T-helper 1 cell treated with Interleukin-12 subunit alpha and Interleukin-12 subunit beta and Interleukin-4 antibody, amounts not matched to agents 30 μg/mL and 1 μg/mL, for 36 hours (primary cell): ENCODE data around the gene TYRO3.

Experiments
- H3K27ac Mint-ChIP-seq: one replicate; pipeline ENCODE4 v1.8.0; 2021; ENCODE audit warnings: mild to moderate bottlenecking, mixed read lengths
- H3K27me3 Mint-ChIP-seq: one replicate; pipeline ENCODE4 v1.8.0; 2021; ENCODE audit warnings: low read depth, mixed read lengths
- H3K36me3 Mint-ChIP-seq: one replicate; pipeline ENCODE4 v1.8.0; 2021; ENCODE audit warnings: low read depth, mixed read lengths
- H3K4me1 Mint-ChIP-seq: one replicate; pipeline ENCODE4 v1.8.0; 2021; ENCODE audit warnings: low read depth, mixed read lengths
- H3K4me3 Mint-ChIP-seq: one replicate; pipeline ENCODE4 v1.8.0; 2021; ENCODE audit warnings: mild to moderate bottlenecking, moderate library complexity, mixed read lengths
- H3K9me3 Mint-ChIP-seq: one replicate; pipeline ENCODE4 v1.8.0; 2021; ENCODE audit warnings: mixed read lengths

Gene TYRO3

DNA sequence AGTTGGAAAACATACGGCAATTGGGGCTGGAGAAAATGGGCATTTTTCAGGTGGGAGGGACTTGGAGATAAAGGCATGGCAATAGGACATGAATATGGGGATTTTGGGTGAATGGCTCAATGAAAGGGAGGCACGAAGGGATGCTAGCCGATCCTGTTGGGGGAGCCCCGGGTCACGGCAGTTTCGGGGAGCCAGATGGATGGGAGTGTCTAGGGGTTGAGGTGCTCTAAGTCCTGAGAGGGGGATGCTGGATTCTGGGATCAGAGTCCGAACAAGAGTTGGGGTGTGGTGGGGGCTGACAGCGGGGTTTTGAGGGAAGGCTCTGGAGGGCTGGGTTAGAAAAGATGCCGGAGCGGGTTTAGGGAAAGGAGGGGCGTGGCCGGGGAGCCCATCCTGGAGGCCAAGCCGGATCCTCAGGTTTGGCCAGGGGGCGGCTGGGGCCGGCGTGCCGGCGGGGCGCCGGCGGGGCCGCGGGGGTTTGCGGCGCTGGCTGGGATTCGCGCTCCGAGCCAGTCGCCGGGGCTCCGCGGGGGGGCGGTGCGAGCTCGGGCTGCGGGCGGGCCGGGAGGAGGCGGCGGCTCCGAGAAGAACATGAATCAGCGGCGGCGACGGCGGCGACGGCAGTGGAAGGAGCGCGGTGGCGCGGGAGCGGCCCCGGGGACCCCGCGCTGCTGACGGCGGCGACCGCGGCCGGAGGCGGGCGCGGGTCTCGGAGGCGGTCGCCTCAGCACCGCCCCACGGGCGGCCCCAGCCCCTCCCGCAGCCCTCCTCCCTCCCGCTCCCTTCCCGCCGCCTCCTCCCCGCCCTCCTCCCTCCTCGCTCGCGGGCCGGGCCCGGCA lies at the start of gene TYRO3:
TYRO3 (plus strand) TSS at position 813 of the 839 bp plus-strand sequence. CDS start 46 bp downstream, outside the sequence.
- Mint-ChIP-seq H3K4me1 (peaks cover 19% of the 10 kb centered on the region), H3K27ac (peak within 1 kb of the TSS; percentile 65), H3K27me3 (peaks cover 59% of the 10 kb centered on the region), H3K36me3 (no peaks in the 10 kb centered on the region), H3K4me3 (peak within 1 kb of the TSS; percentile 88), H3K9me3 (no peaks in the 10 kb centered on the region)

DNA sequence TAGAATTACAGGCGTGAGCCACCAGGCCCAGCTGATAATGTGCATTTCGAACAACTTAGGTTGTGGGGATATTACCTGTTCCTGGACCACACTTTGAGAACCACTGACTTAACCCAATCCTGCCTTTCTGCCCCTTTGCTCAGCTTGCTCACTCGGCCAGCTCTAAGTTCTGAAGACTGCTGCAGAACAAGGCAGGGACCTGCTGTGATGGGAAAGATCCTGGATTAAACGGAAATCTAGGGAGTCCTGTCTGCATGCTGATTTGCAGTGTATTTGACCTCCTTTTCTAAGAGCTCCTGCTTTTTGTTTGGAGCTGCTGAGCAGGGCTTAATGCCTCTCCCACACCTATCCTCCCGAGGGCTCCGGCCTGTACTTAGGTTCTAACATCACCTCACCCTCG lies 48.3 kb upstream of the TYRO3 start:
- Mint-ChIP-seq H3K36me3 (peaks cover 2% of the 10 kb centered on the region), H3K4me3 (no peak overlapping the region), H3K4me1 (peaks cover 17% of the 10 kb centered on the region), H3K27ac (no peak overlapping the region), H3K27me3 (peaks cover 55% of the 10 kb centered on the region), H3K9me3 (no peaks in the 10 kb centered on the region)

GRCh38 chr15:41511331-41511898 lies 47.6 kb upstream of the TYRO3 start:
- Mint-ChIP-seq H3K27ac (no peak overlapping the region), H3K9me3 (no peaks in the 10 kb centered on the region), H3K36me3 (peaks cover 3% of the 10 kb centered on the region), H3K27me3 (peaks cover 55% of the 10 kb centered on the region), H3K4me1 (peaks cover 17% of the 10 kb centered on the region), H3K4me3 (no peak overlapping the region)

DNA sequence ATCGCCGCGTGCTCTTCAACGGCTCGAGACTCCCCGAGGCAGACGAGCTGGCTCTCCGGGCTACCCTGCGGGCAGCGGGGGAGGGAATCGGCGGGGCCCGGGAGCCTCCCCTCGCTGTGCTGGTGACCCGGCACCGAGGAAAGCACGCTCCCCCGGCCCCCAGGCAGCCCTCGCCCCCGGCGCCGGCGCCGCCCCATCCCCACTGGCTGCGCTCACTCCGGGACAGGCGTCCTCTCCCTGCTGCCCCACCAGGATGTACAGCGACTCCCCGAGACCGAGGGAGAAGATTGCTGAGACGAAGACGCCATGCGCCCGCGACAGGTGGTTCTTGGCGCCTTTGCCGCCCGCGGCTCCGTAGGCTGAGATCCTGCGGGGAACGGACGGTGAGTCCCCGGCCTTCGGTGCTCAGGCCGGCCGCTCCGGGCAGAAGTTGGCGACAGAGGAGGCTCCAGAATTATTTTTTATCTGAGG lies 47.1 kb upstream of the TYRO3 start:
- Mint-ChIP-seq H3K36me3 (peaks cover 8% of the 10 kb centered on the region), H3K27me3 (peaks cover 52% of the 10 kb centered on the region), H3K27ac (no peak overlapping the region), H3K4me1 (peaks cover 17% of the 10 kb centered on the region), H3K4me3 (peak overlapping the region; percentile 61), H3K9me3 (no peaks in the 10 kb centered on the region)

GRCh38 chr15:41512512-41512939 lies 46.5 kb upstream of the TYRO3 start:
- H3K4me1 Mint-ChIP-seq, result peaks cover 17% of the 10 kb centered on the region
- no peak overlapping the region for H3K27ac Mint-ChIP-seq
- H3K27me3 Mint-ChIP-seq, result peaks cover 50% of the 10 kb centered on the region
- no peaks in the 10 kb centered on the region for H3K9me3 Mint-ChIP-seq
- H3K4me3 Mint-ChIP-seq, result peak overlapping the region; percentile 61
- H3K36me3 Mint-ChIP-seq, result peaks cover 12% of the 10 kb centered on the region

DNA sequence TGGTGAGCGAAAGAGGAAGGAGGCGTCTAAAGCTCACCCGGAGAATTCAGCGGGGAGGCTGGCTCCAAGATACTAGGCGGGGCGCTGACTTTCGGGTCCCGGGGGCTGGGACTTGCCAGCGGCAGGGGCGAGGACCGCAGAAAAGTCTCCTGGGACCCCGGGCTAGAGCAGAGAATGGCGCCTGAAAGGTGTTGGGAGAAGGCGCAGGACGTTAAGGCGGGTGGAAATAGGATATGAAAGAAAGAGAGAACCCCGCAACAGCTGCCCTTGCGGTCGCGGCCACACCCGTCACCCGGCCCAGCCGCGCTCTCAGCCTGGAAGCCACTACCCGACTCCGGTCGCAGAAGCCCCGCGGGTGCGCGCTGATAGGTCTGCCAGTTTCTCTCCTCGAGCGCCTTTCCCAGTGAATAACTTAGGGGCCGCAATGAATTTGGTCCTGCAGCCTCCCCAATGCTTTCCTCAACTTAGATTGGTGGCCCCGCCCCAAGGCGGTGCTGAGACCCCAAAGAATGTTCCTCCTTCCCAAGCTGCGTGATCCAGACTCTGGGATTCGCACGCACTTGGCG lies 46.0 kb upstream of the TYRO3 start:
- H3K4me3 Mint-ChIP-seq, result peak overlapping the region; percentile 61
- no peak overlapping the region for H3K27ac Mint-ChIP-seq
- peaks cover 45% of the 10 kb centered on the region for H3K27me3 Mint-ChIP-seq
- peaks cover 17% of the 10 kb centered on the region for H3K4me1 Mint-ChIP-seq
- no peaks in the 10 kb centered on the region for H3K9me3 Mint-ChIP-seq
- peaks cover 16% of the 10 kb centered on the region for H3K36me3 Mint-ChIP-seq

GRCh38 chr15:41513506-41514227 lies 45.3 kb upstream of the TYRO3 start, which contains the start of gene LTK:
TSS of gene LTK (minus strand) at chr15:41513827. CDS start at chr15:41513709, 118 bp downstream.
- peak within 1 kb of the TSS; percentile 61 for H3K4me3 Mint-ChIP-seq
- H3K27me3 Mint-ChIP-seq, result peaks cover 43% of the 10 kb centered on the region
- H3K36me3 Mint-ChIP-seq, result peaks cover 17% of the 10 kb centered on the region
- peaks cover 17% of the 10 kb centered on the region for H3K4me1 Mint-ChIP-seq
- no peaks in the 10 kb centered on the region for H3K9me3 Mint-ChIP-seq
- H3K27ac Mint-ChIP-seq, result no peak within 1 kb of the TSS

GRCh38 chr15:41517895-41518449 lies 41.0 kb upstream of the TYRO3 start:
- Mint-ChIP-seq H3K4me3 (no peak overlapping the region), H3K27ac (no peak overlapping the region), H3K4me1 (peaks cover 11% of the 10 kb centered on the region), H3K9me3 (no peaks in the 10 kb centered on the region), H3K36me3 (peaks cover 27% of the 10 kb centered on the region), H3K27me3 (peaks cover 14% of the 10 kb centered on the region)

DNA sequence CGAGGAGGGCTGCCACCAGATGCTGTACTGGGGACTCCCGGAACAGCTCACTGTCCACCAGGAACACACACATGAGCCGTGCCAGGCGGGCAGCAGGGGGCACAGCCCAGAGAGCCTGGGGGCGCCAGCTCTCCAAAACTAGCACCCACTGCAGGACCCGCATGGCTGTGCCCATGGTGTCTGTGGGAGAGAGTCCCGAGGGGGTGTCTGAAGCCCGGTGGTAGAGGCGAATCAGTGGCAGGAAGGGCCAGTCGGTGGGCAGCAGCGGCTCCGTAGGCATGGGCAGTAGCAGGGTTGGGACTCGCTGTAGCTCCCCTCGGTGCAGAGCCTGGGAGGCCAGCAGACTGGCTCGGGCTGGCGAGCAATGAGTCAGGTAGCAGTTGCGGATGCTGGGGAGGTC lies 38.4 kb upstream of the TYRO3 start:
- no peak overlapping the region for H3K27ac Mint-ChIP-seq
- H3K36me3 Mint-ChIP-seq, result peaks cover 29% of the 10 kb centered on the region
- no peaks in the 10 kb centered on the region for H3K27me3 Mint-ChIP-seq
- H3K4me1 Mint-ChIP-seq, result no peaks in the 10 kb centered on the region
- no peaks in the 10 kb centered on the region for H3K9me3 Mint-ChIP-seq
- H3K4me3 Mint-ChIP-seq, result no peak overlapping the region

DNA sequence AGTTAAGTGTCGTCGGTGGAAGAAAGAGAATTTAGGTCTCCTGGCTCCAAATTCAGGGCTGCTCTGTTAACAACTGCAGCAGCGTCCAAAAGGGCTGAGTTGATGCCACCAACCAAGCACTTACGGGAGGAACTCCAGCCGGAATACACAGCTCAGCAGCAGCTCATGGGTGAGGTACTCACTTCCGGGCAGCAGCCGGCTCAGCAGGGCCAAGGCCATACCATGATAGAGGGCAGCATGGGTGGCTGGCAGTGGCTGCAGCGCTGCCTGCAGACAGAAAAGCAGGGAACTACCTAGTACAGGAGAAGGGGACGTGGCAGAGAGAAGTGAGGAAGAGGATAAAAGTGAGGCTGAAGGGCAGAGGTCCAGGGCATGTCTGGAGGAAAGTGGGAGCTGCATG lies 37.4 kb upstream of the TYRO3 start:
- H3K27me3 Mint-ChIP-seq, result no peaks in the 10 kb centered on the region
- no peak overlapping the region for H3K27ac Mint-ChIP-seq
- H3K4me3 Mint-ChIP-seq, result no peak overlapping the region
- peaks cover 28% of the 10 kb centered on the region for H3K36me3 Mint-ChIP-seq
- H3K9me3 Mint-ChIP-seq, result no peaks in the 10 kb centered on the region
- H3K4me1 Mint-ChIP-seq, result no peaks in the 10 kb centered on the region

DNA sequence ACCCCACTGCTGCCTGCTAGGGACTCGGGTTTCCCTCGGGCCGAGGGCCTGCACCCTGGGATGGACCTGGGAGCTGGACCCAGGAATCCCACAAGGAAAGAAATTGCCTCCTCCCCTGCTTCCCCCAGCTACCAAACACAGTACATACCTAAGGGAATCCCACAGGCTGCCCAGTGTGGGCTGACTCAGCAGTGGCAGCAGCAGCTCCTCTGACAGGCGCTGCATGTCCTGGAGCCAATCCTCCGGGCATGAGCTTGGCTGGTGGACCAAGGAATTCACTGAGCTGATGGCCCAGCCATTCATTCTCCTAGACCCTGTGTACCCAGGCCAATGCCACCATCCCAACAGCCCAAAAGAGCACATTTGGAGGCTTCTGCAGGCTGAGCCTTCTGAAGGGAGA lies 35.9 kb upstream of the TYRO3 start:
- Mint-ChIP-seq H3K27me3 (no peaks in the 10 kb centered on the region), H3K4me3 (no peak overlapping the region), H3K36me3 (peaks cover 22% of the 10 kb centered on the region), H3K27ac (no peak overlapping the region), H3K9me3 (no peaks in the 10 kb centered on the region), H3K4me1 (no peaks in the 10 kb centered on the region)

DNA sequence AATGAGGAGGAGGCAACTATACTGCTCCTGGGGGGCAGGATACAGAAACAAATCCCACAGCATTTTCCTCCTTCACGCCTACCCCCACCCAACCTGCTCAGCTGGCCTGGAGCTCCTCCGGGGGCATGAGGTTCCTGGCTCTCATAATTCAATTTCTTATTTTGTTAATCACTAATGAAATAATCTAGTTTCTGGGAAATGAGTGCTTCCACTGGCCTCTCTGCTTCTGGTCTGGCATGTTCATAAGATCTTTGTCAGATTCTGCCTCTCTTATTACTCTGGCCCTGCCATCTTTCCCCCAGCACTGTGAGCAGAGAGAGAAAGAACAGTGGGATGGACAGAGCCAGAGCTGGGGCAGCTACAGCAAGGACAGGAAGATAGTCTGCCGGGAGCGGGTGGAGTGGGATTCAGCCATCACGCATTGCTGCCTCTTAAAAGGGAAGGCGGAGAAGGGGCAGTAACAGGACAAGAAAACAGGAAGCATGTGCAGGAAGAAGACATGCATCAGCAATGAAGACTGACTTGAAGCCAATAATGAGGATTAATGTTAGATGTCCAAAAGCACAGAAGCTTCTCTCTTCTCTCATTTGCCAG lies 28.6 kb upstream of the TYRO3 start:
- no peak overlapping the region for H3K4me3 Mint-ChIP-seq
- peaks cover 27% of the 10 kb centered on the region for H3K36me3 Mint-ChIP-seq
- no peaks in the 10 kb centered on the region for H3K9me3 Mint-ChIP-seq
- H3K27ac Mint-ChIP-seq, result no peak overlapping the region
- no peaks in the 10 kb centered on the region for H3K4me1 Mint-ChIP-seq
- H3K27me3 Mint-ChIP-seq, result no peaks in the 10 kb centered on the region

DNA sequence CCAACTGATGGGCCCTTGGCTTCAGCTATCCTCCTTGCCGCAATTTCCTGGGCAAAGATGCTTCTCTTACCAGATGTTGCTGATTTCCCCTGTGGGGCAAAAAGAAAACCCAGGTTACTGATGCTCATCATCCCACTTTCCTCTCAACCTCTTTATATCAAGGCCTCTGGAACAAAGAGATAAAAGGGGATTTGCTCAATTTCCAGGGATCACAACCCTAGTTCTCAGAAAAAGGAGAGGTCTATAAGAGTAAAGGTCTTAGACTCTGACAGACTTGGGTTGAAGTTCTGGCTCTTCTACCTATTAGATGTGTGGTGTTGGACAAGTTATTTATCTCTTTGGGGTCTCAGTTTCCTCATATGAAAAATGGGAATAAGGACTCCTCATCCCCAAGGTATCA lies 23.5 kb upstream of the TYRO3 start:
- Mint-ChIP-seq H3K36me3 (peaks cover 16% of the 10 kb centered on the region), H3K4me1 (peaks cover 8% of the 10 kb centered on the region), H3K4me3 (no peak overlapping the region), H3K27me3 (no peaks in the 10 kb centered on the region), H3K9me3 (no peaks in the 10 kb centered on the region), H3K27ac (no peak overlapping the region)

- Mint-ChIP-seq H3K36me3 (peaks cover 13% of the 10 kb centered on the region), H3K27me3 (no peaks in the 10 kb centered on the region), H3K4me1 (peaks cover 12% of the 10 kb centered on the region), H3K27ac (no peak overlapping the region), H3K9me3 (no peaks in the 10 kb centered on the region), H3K4me3 (no peak overlapping the region)
Observed at GRCh38 chr15:41536866-41537265, 22.1 kb upstream of the TYRO3 start.
